Tibial nerve (tissue), 4 donors: ENCODE results near the gene ATP1A1. TPM values are rescaled to one million over a fixed set of nuclear protein-coding genes. Genes with fewer than 3 reads are reported as not detected.

ENCODE experiments used
- DNase-seq, 2 donors: peaks; one replicate each; pipeline ENCODE4 v3.0.0-alpha.2; 2019; ENCODE audit warnings: low spot score in 2 of 2
- H3K27ac ChIP-seq, 4 donors: fragments of 200-600 bp; sonication (generic) in 3 of 4; one replicate each; pipeline ENCODE4 v1.5.1; 2017 to 2019; ENCODE audit warnings: mild to moderate bottlenecking in 1 of 4
- H3K27me3 ChIP-seq, 2 donors: fragments of 200-600 bp; sonication (generic) in 1 of 2; one replicate each; pipeline versions ENCODE4 v1.5.1 to v1.6.0; 2017 to 2019
- H3K36me3 ChIP-seq, 3 donors: fragments of 200-600 bp; sonication (generic); one replicate each; pipeline ENCODE4 v1.5.1; 2018 to 2019
- H3K4me1 ChIP-seq, 4 donors: fragments of 200-600 bp; sonication (generic) in 3 of 4; one replicate each; pipeline ENCODE4 v1.5.1; 2017 to 2019
- H3K4me3 ChIP-seq, 4 donors: fragments of 200-600 bp; sonication (generic) in 3 of 4; one replicate each; pipeline ENCODE4 v1.5.1; 2017 to 2019; ENCODE audit warnings: mild to moderate bottlenecking in 1 of 4, moderate library complexity in 1 of 4
- H3K9me3 ChIP-seq, 4 donors: fragments of 200-600 bp; sonication (generic) in 3 of 4; one replicate each; pipeline ENCODE4 v1.5.1; 2017 to 2019
- EP300 ChIP-seq, 2 donors: sonication (generic); formaldehyde crosslinking; IDR thresholded peaks; one replicate each; pipeline ENCODE4 v1.6.1; 2017; ENCODE audit warnings: antibody characterized with exemption in 2 of 2, mild to moderate bottlenecking in 1 of 2
- POLR2A ChIP-seq, 2 donors: fragments of 450-650 bp; IDR thresholded peaks; one replicate each; pipeline ENCODE4 v1.6.1; 2017; ENCODE audit warnings: antibody characterized with exemption in 2 of 2, mild to moderate bottlenecking in 2 of 2, moderate library complexity in 2 of 2
- WGBS, 2 donors: methylation state at CpG; one replicate each; pipeline ENCODE4 v1.1.5; 2018; 5-methylcytosine and 5-hydroxymethylcytosine counted together
- total RNA-seq, 4 donors: library from RNA; depleted of rRNA; stranded (reverse); fragments of >200 nt; gene quantifications; one replicate each; pipeline ENCODE4 v1.1.0, GENCODE V29; 2016
- TF ChIP-seq, protein P1 (sequence below), 5 experiments: fragments of 200-600 bp in 3 of 5; fragments of 450-650 bp in 2 of 5; sonication (generic) in 3 of 5; IDR thresholded peaks; one replicate each; pipeline ENCODE4 v1.5.1; 2016 to 2019; ENCODE audit warnings: antibody characterized with exemption in 5 of 5, mild to moderate bottlenecking in 3 of 5, moderate library complexity in 2 of 5

The ATP1A1 gene
- total RNA-seq, 4 donors from 2014 or later, result 226 to 325 (median 267) TPM

DNA sequence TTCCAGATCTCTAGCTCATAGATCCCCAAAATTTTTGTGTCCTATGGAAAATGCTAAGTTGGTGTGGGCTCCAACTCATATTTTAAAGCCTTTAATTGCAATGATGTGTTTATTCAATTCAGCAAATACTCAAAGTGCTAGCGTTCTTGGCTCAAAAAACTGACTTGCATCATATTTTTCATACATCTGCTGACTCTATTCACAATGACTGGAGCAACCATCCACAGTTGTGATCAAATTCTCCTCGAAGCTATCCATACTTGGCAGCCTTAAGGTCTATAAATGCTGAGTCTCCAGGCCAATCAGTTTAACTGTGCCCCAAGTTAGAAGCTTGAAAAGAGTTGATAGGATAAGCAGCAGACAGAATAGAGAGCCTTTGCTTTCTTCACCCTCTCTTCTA lies 2.9 kb upstream of the ATP1A1 start:
- WGBS, 2 donors, result 49 to 50% methylated on average over 2 of the region's 2 CpGs
- H3K9me3 ChIP-seq, result no peaks in the 10 kb centered on the region
- no peak for DNase-seq
- peaks cover 0 to 19% (median 11%) of the 10 kb centered on the region in 4 donors for H3K4me1 ChIP-seq
- H3K27me3 ChIP-seq, result no peaks in the 10 kb centered on the region
- no peak overlapping the region for H3K4me3 ChIP-seq
- no peak for TF ChIP-seq EP300 (IDR thresholded peaks at IDR 0.05)
- TF ChIP-seq POLR2A (IDR thresholded peaks at IDR 0.05), result no peak
- TF ChIP-seq, protein P1, sequence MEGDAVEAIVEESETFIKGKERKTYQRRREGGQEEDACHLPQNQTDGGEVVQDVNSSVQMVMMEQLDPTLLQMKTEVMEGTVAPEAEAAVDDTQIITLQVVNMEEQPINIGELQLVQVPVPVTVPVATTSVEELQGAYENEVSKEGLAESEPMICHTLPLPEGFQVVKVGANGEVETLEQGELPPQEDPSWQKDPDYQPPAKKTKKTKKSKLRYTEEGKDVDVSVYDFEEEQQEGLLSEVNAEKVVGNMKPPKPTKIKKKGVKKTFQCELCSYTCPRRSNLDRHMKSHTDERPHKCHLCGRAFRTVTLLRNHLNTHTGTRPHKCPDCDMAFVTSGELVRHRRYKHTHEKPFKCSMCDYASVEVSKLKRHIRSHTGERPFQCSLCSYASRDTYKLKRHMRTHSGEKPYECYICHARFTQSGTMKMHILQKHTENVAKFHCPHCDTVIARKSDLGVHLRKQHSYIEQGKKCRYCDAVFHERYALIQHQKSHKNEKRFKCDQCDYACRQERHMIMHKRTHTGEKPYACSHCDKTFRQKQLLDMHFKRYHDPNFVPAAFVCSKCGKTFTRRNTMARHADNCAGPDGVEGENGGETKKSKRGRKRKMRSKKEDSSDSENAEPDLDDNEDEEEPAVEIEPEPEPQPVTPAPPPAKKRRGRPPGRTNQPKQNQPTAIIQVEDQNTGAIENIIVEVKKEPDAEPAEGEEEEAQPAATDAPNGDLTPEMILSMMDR (IDR thresholded peaks at IDR 0.05), result no peak
- H3K27ac ChIP-seq, result no peak overlapping the region
- no peaks in the 10 kb centered on the region for H3K36me3 ChIP-seq

DNA sequence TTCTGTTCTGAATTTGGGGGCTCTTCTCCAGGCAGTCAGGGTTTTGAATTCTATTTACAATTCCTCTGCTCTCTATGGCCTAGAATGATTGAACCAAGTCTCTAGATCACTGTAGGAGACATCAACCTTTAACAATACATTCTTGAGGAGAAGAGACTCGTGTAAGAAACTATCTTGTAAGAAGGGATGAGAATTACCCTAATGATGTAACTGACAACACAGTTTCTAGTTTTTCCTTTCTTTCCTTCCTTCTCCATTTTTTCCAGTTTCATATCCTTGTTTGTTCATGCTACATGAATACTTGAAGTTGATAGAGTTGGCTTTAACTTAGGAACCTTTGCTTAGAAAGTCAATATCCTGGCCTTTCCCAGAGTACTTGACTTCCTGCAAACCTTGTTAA lies 1.3 kb upstream of the ATP1A1 start:
- Histone ChIP-seq H3K4me3 (no peak overlapping the region), H3K36me3 (no peaks in the 10 kb centered on the region), H3K4me1 (peaks cover 0 to 35% (median 27%) of the 10 kb centered on the region in 4 donors), H3K27ac (peak overlapping the region; percentile 92 to 99 (median 96)), H3K27me3 (no peaks in the 10 kb centered on the region), H3K9me3 (no peaks in the 10 kb centered on the region)
- TF ChIP-seq POLR2A (IDR thresholded peaks at IDR 0.05) (no peak), EP300 (IDR thresholded peaks at IDR 0.05) (no peak)
- TF ChIP-seq, protein P1 (IDR thresholded peaks at IDR 0.05), result no peak
- no peak for DNase-seq
- 31 to 44% methylated on average over 1 of the region's 1 CpG for WGBS, 2 donors

DNA sequence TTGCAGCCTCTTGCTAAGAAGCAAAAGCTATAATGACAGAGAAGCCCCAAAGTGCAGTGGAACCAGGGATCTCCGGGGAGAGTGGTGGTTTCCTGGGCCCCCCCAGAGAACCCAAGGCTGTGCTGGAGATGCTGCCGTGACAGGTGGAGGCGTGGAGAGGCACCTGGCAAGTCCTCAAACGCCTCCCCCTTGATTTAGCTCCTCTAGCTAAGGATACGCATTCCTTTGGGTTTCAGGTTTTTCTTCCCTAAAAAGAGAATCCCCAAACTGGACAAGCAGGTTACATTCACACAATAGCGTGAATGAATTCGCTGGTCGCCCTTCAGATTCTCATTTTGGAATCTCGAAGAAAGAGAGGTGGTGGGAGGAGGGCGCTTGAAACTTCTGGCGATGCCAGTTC lies 853 bp upstream of the ATP1A1 start:
- Histone ChIP-seq H3K27me3 (no peaks in the 10 kb centered on the region), H3K27ac (peak overlapping the region; percentile 92 to 99 (median 96)), H3K9me3 (no peaks in the 10 kb centered on the region), H3K36me3 (no peaks in the 10 kb centered on the region), H3K4me3 (peak overlapping the region; percentile 71 to 92 (median 82)), H3K4me1 (peaks cover 0 to 39% (median 31%) of the 10 kb centered on the region in 4 donors)
- 21 to 27% methylated on average over 11 of the region's 11 CpGs for whole genome bisulfite sequencing, 2 donors
- no peak for DNase-seq
- no peak for TF ChIP-seq POLR2A (IDR thresholded peaks at IDR 0.05)
- TF ChIP-seq, protein P1 (IDR thresholded peaks at IDR 0.05), result no peak
- no peak for TF ChIP-seq EP300 (IDR thresholded peaks at IDR 0.05)

DNA sequence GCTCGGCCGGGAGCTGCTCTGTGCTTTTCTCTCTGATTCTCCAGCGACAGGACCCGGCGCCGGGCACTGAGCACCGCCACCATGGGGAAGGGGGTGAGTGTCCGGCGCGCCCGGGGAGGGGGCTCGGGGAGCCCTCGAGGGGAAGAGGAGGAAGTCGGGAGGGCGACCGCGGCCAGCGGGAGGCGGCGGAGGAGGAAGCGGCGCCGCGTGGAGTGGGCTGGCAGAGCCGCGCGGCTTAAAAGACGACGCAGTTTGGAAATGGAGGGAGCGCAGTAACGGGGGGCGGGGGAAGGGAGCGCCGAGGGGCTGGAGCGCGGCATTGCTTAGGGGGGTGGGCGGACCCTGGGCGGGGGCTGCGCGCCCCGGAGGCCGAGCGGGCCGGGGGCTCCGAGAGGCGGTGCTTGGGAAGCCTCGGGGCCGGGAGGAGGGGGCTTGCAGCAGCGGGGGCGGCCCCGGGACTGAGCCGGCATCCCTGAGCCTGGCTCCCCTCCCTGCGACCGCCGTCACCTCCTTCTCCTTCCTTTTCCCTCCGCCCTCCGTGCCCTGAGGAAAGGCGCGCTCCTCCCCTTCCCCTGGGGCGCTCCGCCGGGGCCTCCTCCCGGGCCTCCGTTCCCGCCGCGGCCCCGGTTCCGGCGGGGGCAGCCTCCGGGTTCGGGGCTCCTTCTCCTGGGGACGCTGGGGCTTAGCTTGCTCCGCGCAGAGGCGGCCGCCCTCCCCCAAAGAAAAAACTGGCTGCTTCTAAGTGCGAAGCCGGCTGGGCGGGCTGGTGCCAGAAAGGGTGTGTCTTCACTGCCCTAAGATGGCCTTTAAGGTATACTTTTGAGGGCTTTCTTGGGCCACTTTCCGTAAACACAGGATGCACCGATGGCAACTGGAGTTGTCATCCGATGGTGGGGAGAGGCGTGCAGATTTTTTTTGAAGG lies 648 bp downstream of the ATP1A1 start:
- Histone ChIP-seq H3K4me3 (peak overlapping the region; percentile 71 to 92 (median 82)), H3K4me1 (peaks cover 0 to 53% (median 43%) of the 10 kb centered on the region in 4 donors), H3K9me3 (no peaks in the 10 kb centered on the region), H3K36me3 (no peaks in the 10 kb centered on the region), H3K27ac (peak overlapping the region; percentile 92 to 99 (median 96)), H3K27me3 (no peaks in the 10 kb centered on the region)
- DNase-seq, result peak; percentile 50 to 53
- TF ChIP-seq POLR2A (IDR thresholded peaks at IDR 0.05), result peak in 1 of 2 donors; percentile 35
- peak in 1 of 2 donors; percentile 62 for TF ChIP-seq EP300 (IDR thresholded peaks at IDR 0.05)
- TF ChIP-seq, protein P1 (IDR thresholded peaks at IDR 0.05), result no peak
- WGBS, 2 donors, result 1% methylated on average over 26 to 65 of the region's 84 CpGs
